Natural killer cell (primary cell): ENCODE data around the gene EHF. TPM values are rescaled to one million over a fixed set of nuclear protein-coding genes. Genes with fewer than 3 reads are reported as not detected.

Source experiments
- ATAC-seq, 3 donors: fragments of 150-1000 bp in 2 of 3; fragments of 200-7000 bp in 1 of 3; cut with Tn5 transposase; 1 replicate in 1 of 3; 2 replicates in 2 of 3; pipeline ENCODE4 v1.10.0; 2021; ENCODE audit warnings: mild to moderate bottlenecking in 2 of 3, moderate library complexity in 2 of 3
- DNase-seq, 2 donors: peaks; one replicate each; pipeline versions ENCODE4 v3.0.0 to v3.0.0-alpha.2; 2013 to 2021; ENCODE audit warnings: mixed read lengths in 1 of 2
- H3K27ac ChIP-seq: one replicate; pipeline ENCODE4 v1.5.1; 2013; ENCODE audit warnings: mild to moderate bottlenecking, low read length
- H3K27me3 ChIP-seq: one replicate; pipeline ENCODE4 v1.6.1; 2013; ENCODE audit warnings: low read length; ENCODE audit not compliant: control insufficient read depth, insufficient read depth
- H3K36me3 ChIP-seq: one replicate; pipeline ENCODE4 v1.6.1; 2013; ENCODE audit warnings: low read length; ENCODE audit not compliant: control insufficient read depth, insufficient read depth
- H3K4me1 ChIP-seq: one replicate; pipeline ENCODE4 v1.6.1; 2013; ENCODE audit warnings: low read length; ENCODE audit not compliant: control insufficient read depth, insufficient read depth
- H3K4me3 ChIP-seq: one replicate; pipeline ENCODE4 v1.5.1; 2013; ENCODE audit warnings: low read length
- H3K9me3 ChIP-seq: one replicate; pipeline ENCODE4 v1.6.1; 2013; ENCODE audit warnings: low read length; ENCODE audit not compliant: control insufficient read depth, insufficient read depth
- H3K27ac Mint-ChIP-seq, 2 donors: one replicate each; pipeline ENCODE4 v1.8.0; 2022; ENCODE audit warnings: mild to moderate bottlenecking in 2 of 2, mixed read lengths in 2 of 2, moderate library complexity in 1 of 2
- H3K27me3 Mint-ChIP-seq, 2 donors: one replicate each; pipeline ENCODE4 v1.8.0; 2022; ENCODE audit warnings: low read depth in 2 of 2, mixed read lengths in 2 of 2
- H3K36me3 Mint-ChIP-seq: one replicate; pipeline ENCODE4 v1.8.0; 2022; ENCODE audit warnings: mixed read lengths
- H3K4me1 Mint-ChIP-seq, 2 donors: one replicate each; pipeline ENCODE4 v1.8.0; 2022; ENCODE audit warnings: mixed read lengths in 2 of 2
- H3K4me3 Mint-ChIP-seq: one replicate; pipeline ENCODE4 v1.8.0; 2022; ENCODE audit warnings: mild to moderate bottlenecking, moderate library complexity, mixed read lengths
- H3K9me3 Mint-ChIP-seq, 2 donors: one replicate each; pipeline ENCODE4 v1.8.0; 2022; ENCODE audit warnings: mixed read lengths in 2 of 2
- WGBS: methylation state at CpG from one replicate; pipeline ENCODE4 v1.1.7; 2013; ENCODE audit warnings: missing lambda C conversion rate; ENCODE audit not compliant: insufficient coverage; 5-methylcytosine and 5-hydroxymethylcytosine counted together
- intact Hi-C: fragments of 100-400 bp; cut with micrococcal nuclease; formaldehyde crosslinking; loops from one replicate; pipeline ENCODE4 v1.14.2; 2022
- total RNA-seq, 4 donors: library from RNA; stranded (reverse); fragments of 120-200 nt in 1 of 4; gene quantifications; one replicate each; pipeline versions ENCODE4 v1.2.3 to v1.2.4, GENCODE V29; 2013 to 2022
- TF ChIP-seq, protein P1 (sequence below): fragments of 200-600 bp; IDR thresholded peaks from one replicate; pipeline ENCODE4 v1.8.0; 2022; ENCODE audit warnings: antibody characterized with exemption

EHF gene
- total RNA-seq = not detected
- 0.25 TPM for total RNA-seq (2013)

DNA sequence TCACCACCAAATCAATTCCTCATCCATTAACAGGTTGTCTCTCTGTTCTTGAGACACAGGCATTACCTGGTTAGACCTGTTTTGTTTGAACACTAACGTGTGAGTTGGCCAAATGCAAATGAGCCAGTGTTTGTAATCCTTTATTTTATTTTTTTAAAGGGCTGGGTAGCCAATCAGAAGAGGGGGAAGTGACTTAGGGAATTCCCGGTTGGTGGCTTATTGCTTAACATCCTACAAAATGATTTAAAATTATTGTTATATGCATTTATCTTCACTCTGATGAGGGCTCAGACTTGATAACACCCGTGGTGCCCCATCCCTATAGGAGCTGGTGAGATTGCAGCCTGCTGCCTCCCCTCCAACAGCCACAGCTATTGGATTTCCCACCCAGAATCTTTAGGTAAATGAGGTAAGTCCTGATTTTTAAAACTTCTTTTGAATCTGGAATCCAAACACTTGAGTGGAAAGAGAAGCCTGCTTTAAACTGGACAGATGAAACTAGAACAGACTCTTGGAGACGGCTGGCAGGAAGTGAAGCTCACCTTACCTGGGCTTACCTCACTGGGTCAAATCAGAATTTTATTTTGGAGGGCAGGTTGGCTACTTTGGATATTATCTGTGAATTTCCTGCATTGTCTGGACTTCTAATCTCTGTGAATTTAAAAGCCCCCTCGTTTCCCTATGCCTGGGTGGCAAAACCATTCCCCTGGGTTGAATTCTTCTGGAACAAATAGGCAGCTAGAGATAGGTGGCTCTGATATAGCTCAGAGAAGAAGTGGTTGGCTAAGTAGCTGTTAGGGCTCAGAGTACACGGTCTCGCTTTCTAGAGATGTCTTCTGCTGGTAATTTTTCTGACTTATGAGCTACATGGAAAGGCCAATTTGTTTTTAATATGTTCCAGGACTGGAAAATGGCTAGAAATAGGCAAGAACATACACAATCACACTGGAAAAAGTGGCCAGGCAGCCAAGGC is at the start of gene EHF:
Gene EHF (plus strand): TSS at position 274 of the 973 bp plus-strand sequence. CDS start 21,538 bp downstream, outside the sequence.
- no peaks in the 10 kb centered on the region for H3K36me3 Mint-ChIP-seq
- no peak for DNase-seq
- 81% methylated on average over 6 of the region's 7 CpGs for WGBS

DNA sequence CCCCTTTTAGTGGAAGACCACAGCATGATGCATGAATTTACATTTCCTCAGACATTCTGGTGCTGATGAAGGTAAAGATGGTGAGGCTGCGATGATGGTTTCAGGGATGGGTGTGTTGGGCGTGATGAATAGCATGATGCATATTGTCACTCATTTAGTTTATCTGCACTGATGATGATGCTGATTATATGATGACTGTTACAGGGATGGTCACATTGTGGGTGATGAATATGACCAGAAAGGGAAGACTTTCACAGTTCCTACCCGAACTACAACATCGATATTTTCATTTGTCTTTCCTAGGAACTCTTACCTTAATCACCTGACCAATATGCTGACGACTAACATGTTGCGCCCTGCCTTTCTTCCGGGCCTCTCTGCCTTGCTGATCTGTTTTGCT is 47.4 kb upstream of the EHF start:
- Mint-ChIP-seq H3K27ac (no peak overlapping the region), H3K27me3 (peaks cover 43 to 60% of the 10 kb centered on the region in 2 donors), H3K36me3 (no peaks in the 10 kb centered on the region), H3K4me1 (no peaks in the 10 kb centered on the region), H3K9me3 (no peaks in the 10 kb centered on the region), H3K4me3 (no peak overlapping the region)
- WGBS = 87% methylated on average over 7 of the region's 7 CpGs
- H3K9me3 ChIP-seq = no peaks in the 10 kb centered on the region
- ATAC-seq = no peak
- intact Hi-C loops = no loop called here
- no peak overlapping the region for H3K4me3 ChIP-seq
- no peaks in the 10 kb centered on the region for H3K4me1 ChIP-seq
- no peak overlapping the region for H3K27ac ChIP-seq
- peaks cover 3% of the 10 kb centered on the region for H3K27me3 ChIP-seq
- DNase-seq = no peak
- TF ChIP-seq, protein P1, sequence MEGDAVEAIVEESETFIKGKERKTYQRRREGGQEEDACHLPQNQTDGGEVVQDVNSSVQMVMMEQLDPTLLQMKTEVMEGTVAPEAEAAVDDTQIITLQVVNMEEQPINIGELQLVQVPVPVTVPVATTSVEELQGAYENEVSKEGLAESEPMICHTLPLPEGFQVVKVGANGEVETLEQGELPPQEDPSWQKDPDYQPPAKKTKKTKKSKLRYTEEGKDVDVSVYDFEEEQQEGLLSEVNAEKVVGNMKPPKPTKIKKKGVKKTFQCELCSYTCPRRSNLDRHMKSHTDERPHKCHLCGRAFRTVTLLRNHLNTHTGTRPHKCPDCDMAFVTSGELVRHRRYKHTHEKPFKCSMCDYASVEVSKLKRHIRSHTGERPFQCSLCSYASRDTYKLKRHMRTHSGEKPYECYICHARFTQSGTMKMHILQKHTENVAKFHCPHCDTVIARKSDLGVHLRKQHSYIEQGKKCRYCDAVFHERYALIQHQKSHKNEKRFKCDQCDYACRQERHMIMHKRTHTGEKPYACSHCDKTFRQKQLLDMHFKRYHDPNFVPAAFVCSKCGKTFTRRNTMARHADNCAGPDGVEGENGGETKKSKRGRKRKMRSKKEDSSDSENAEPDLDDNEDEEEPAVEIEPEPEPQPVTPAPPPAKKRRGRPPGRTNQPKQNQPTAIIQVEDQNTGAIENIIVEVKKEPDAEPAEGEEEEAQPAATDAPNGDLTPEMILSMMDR = no peak
- no peaks in the 10 kb centered on the region for H3K36me3 ChIP-seq

More for the DNA sequence above, at the start of gene EHF:
- no peak within 1 kb of the TSS for H3K4me3 Mint-ChIP-seq
- intact Hi-C loops = no loop called here
- peaks cover 12% of the 10 kb centered on the region for H3K4me1 ChIP-seq
- no peaks in the 10 kb centered on the region for H3K9me3 Mint-ChIP-seq
- no peak within 1 kb of the TSS for H3K27ac ChIP-seq
- no peak within 1 kb of the TSS for H3K27ac Mint-ChIP-seq
- no peak within 1 kb of the TSS for H3K4me3 ChIP-seq
- peaks cover 9% of the 10 kb centered on the region for H3K27me3 ChIP-seq
- no peak for ATAC-seq
- peaks cover 49 to 59% of the 10 kb centered on the region in 2 donors for H3K27me3 Mint-ChIP-seq
- TF ChIP-seq, protein P1 = no peak
- no peaks in the 10 kb centered on the region for H3K36me3 ChIP-seq
- no peaks in the 10 kb centered on the region for H3K9me3 ChIP-seq
- H3K4me1 Mint-ChIP-seq = peaks cover 6 to 11% of the 10 kb centered on the region in 2 donors

DNA sequence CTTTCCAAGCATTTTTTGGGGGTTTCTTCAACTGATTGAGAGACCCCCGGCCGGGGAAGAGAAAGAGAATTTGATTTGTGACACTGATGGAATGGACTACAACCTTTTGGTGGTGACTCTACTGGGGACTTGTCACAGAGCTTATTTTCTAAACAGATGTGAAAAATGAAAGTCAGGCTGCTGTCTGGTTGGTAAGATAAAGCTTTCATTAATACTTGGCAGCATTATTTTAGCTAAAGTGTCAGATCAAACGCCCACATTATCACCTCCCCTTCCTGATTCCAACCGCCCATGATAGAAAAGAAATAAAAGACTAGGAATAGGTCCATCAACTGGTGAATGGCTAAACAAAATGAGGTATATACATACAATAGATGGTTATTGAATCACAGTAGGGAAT is 45.6 kb upstream of the EHF start:
- H3K4me3 ChIP-seq = no peak overlapping the region
- 45% methylated on average over 3 of the region's 4 CpGs for WGBS
- intact Hi-C loops = no loop called here
- no peaks in the 10 kb centered on the region for H3K9me3 Mint-ChIP-seq
- no peaks in the 10 kb centered on the region for H3K4me1 Mint-ChIP-seq
- TF ChIP-seq, protein P1 = no peak
- no peaks in the 10 kb centered on the region for H3K4me1 ChIP-seq
- H3K27ac ChIP-seq = no peak overlapping the region
- H3K27ac Mint-ChIP-seq = no peak overlapping the region
- ATAC-seq (no peak), DNase-seq (no peak)
- H3K9me3 ChIP-seq = no peaks in the 10 kb centered on the region
- H3K36me3 Mint-ChIP-seq = no peaks in the 10 kb centered on the region
- peaks cover 4% of the 10 kb centered on the region for H3K27me3 ChIP-seq
- H3K27me3 Mint-ChIP-seq = peaks cover 44 to 69% of the 10 kb centered on the region in 2 donors
- H3K4me3 Mint-ChIP-seq = no peak overlapping the region
- no peaks in the 10 kb centered on the region for H3K36me3 ChIP-seq
